ENCODE measurements around the gene C1GALT1. TPM values are rescaled to one million over a fixed set of nuclear protein-coding genes. Genes with fewer than 3 reads are reported as not detected.

Gene C1GALT1
- total RNA-seq, 1 donor = 137 TPM

DNA sequence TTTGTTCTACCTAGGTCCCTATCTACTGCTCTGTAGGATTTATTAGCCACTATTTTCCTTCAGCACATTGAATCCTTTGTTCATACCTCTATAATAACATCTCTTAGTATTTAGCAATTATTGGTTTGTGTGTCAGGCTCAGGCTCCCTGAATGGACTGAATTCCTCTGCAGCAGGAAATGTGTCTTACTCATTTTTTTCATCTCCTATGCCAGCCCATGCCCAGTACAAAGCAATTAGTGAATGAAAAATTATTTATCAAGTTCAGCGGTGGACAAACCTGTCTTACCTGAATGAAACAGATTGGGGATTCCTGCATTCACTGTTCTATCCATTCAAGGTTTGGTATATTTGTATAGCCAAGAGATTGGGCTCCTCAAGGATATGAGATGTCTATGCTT lies 53.7 kb downstream of the C1GALT1 start:
- Histone ChIP-seq H3K4me2 (ENCODE audit: insufficient read depth, low read length) (no peak overlapping the region), H3K36me3 (ENCODE audit: insufficient read depth, low read length) (peaks cover 69% of the 10 kb centered on the region), H3K79me2 (ENCODE audit: insufficient read depth, low read length) (peaks cover 93% of the 10 kb centered on the region), H2AFZ (ENCODE audit: low read length) (no peak overlapping the region), H3K9me3 (ENCODE audit: low read depth, low read length) (no peaks in the 10 kb centered on the region), H3K27me3 (ENCODE audit: insufficient read depth, low read length) (no peaks in the 10 kb centered on the region), H3K4me3 (ENCODE audit: insufficient read depth, low read length) (no peak overlapping the region), H3K27ac (ENCODE audit: low read depth, low read length) (no peak overlapping the region), H4K20me1 (ENCODE audit: insufficient read depth, low read length) (peaks cover 33% of the 10 kb centered on the region), H3K4me1 (ENCODE audit: insufficient read depth, low read length) (no peaks in the 10 kb centered on the region)
- TF ChIP-seq, protein P1, sequence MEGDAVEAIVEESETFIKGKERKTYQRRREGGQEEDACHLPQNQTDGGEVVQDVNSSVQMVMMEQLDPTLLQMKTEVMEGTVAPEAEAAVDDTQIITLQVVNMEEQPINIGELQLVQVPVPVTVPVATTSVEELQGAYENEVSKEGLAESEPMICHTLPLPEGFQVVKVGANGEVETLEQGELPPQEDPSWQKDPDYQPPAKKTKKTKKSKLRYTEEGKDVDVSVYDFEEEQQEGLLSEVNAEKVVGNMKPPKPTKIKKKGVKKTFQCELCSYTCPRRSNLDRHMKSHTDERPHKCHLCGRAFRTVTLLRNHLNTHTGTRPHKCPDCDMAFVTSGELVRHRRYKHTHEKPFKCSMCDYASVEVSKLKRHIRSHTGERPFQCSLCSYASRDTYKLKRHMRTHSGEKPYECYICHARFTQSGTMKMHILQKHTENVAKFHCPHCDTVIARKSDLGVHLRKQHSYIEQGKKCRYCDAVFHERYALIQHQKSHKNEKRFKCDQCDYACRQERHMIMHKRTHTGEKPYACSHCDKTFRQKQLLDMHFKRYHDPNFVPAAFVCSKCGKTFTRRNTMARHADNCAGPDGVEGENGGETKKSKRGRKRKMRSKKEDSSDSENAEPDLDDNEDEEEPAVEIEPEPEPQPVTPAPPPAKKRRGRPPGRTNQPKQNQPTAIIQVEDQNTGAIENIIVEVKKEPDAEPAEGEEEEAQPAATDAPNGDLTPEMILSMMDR (IDR thresholded peaks at IDR 0.05; ENCODE audit: extremely low read depth, low read depth, low read length) = no peak
- DNase-seq (ENCODE audit: insufficient read length, low spot score, missing footprints) = no peak

DNA sequence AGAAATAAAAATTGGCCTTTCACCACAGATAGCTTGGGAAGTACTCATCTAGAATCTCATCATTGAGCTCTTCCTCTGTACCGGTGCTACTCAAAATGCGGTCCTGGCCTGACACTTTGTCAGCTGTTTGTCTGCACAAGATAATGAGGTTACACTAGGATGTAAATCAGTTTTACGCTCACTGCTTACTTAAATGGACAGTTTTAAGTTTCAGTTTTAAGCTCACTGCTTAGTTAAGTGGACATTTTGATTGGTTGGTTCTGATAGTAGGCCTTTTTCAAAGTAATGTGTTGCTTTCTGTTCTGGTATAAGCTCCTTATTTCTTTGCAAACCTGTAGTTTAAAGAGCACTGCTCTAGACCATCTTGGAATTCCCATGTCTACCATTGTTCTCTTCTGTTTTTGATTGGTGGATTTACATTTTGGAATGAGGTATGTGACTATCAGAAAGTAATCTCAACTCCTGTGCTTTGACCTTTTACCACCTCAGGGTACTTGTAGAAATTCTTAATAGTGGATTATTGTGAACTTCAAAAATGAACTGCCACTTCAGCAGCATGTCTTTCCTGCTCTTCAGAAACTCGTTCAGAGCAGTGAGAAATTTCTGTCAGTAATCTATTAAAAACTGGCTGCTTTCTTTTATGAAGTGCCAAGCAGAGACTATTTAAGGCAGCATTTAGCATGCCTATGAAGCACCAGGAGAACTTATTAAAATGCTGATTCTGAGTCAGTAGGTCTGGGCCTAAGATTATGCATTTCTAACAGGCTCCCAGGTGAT lies 55.0 kb downstream of the C1GALT1 start:
- no peak for DNase-seq (ENCODE audit: insufficient read length, low spot score, missing footprints)

DNA sequence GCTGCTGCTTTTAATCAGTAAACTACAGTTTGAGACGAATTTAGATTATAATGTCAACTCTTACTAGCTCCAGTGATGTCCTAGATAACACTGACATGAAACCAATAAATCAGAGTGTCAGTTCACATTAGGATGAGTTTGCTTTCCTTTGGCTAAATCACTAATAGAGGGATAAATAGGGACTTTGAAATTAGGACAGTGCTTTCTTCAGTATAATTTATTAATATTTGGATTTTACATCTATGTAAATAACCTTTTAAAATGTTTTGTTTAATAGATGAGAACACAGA lies 55.6 kb downstream of the C1GALT1 start:
- H3K27me3 ChIP-seq (ENCODE audit: insufficient read depth, low read length) = no peaks in the 10 kb centered on the region
- H3K4me3 ChIP-seq (ENCODE audit: insufficient read depth, low read length) = no peak overlapping the region
- H3K27ac ChIP-seq (ENCODE audit: low read depth, low read length) = no peak overlapping the region
- no peak for DNase-seq (ENCODE audit: insufficient read length, low spot score, missing footprints)
- H3K4me1 ChIP-seq (ENCODE audit: insufficient read depth, low read length) = no peaks in the 10 kb centered on the region
- H3K79me2 ChIP-seq (ENCODE audit: insufficient read depth, low read length) = peaks cover 92% of the 10 kb centered on the region
- H4K20me1 ChIP-seq (ENCODE audit: insufficient read depth, low read length) = peaks cover 25% of the 10 kb centered on the region
- no peaks in the 10 kb centered on the region for H3K9me3 ChIP-seq (ENCODE audit: low read depth, low read length)
- peaks cover 69% of the 10 kb centered on the region for H3K36me3 ChIP-seq (ENCODE audit: insufficient read depth, low read length)
- no peak overlapping the region for H2AFZ ChIP-seq (ENCODE audit: low read length)
- no peak overlapping the region for H3K4me2 ChIP-seq (ENCODE audit: insufficient read depth, low read length)
- TF ChIP-seq, protein P1 (IDR thresholded peaks at IDR 0.05; ENCODE audit: extremely low read depth, low read depth, low read length) = no peak

More for the DNA sequence above, 55.0 kb downstream of the C1GALT1 start:
- no peaks in the 10 kb centered on the region for H3K4me1 ChIP-seq (ENCODE audit: insufficient read depth, low read length)
- no peak overlapping the region for H3K27ac ChIP-seq (ENCODE audit: low read depth, low read length)
- H3K27me3 ChIP-seq (ENCODE audit: insufficient read depth, low read length) = no peaks in the 10 kb centered on the region
- no peaks in the 10 kb centered on the region for H3K9me3 ChIP-seq (ENCODE audit: low read depth, low read length)
- no peak overlapping the region for H3K4me3 ChIP-seq (ENCODE audit: insufficient read depth, low read length)
- peaks cover 25% of the 10 kb centered on the region for H4K20me1 ChIP-seq (ENCODE audit: insufficient read depth, low read length)
- TF ChIP-seq, protein P1 (IDR thresholded peaks at IDR 0.05; ENCODE audit: extremely low read depth, low read depth, low read length) = no peak
- peaks cover 92% of the 10 kb centered on the region for H3K79me2 ChIP-seq (ENCODE audit: insufficient read depth, low read length)
- H3K4me2 ChIP-seq (ENCODE audit: insufficient read depth, low read length) = no peak overlapping the region
- no peak overlapping the region for H2AFZ ChIP-seq (ENCODE audit: low read length)
- H3K36me3 ChIP-seq (ENCODE audit: insufficient read depth, low read length) = peaks cover 69% of the 10 kb centered on the region

DNA sequence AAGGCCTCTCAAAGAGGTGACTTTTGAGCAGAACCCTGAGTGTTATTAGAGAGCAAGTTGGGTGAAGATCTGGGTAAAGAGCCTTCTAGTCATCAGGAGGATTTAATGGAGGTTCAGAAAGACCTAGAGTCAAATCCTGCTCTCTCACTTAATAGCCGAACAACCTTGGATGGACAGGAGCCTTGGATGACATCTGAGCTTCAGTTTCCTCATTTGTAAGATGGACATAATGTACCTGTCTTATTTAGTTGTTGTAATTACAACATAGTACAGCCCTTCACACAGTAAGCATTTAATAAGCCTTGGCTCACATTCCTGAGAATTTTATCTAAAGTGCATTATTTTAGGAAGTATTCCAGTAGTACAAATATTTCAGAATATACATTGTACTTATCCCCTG lies 57.0 kb downstream of the C1GALT1 start:
- H2AFZ ChIP-seq (ENCODE audit: low read length) = no peak overlapping the region
- H3K9me3 ChIP-seq (ENCODE audit: low read depth, low read length) = no peaks in the 10 kb centered on the region
- TF ChIP-seq, protein P1 (IDR thresholded peaks at IDR 0.05; ENCODE audit: extremely low read depth, low read depth, low read length) = no peak
- no peak for DNase-seq (ENCODE audit: insufficient read length, low spot score, missing footprints)
- H3K79me2 ChIP-seq (ENCODE audit: insufficient read depth, low read length) = peaks cover 91% of the 10 kb centered on the region
- H3K27me3 ChIP-seq (ENCODE audit: insufficient read depth, low read length) = no peaks in the 10 kb centered on the region
- peaks cover 20% of the 10 kb centered on the region for H4K20me1 ChIP-seq (ENCODE audit: insufficient read depth, low read length)
- peaks cover 70% of the 10 kb centered on the region for H3K36me3 ChIP-seq (ENCODE audit: insufficient read depth, low read length)
- no peak overlapping the region for H3K4me3 ChIP-seq (ENCODE audit: insufficient read depth, low read length)
- no peaks in the 10 kb centered on the region for H3K4me1 ChIP-seq (ENCODE audit: insufficient read depth, low read length)
- no peak overlapping the region for H3K27ac ChIP-seq (ENCODE audit: low read depth, low read length)
- no peak overlapping the region for H3K4me2 ChIP-seq (ENCODE audit: insufficient read depth, low read length)
